CD14-positive monocyte (primary cell): ENCODE data around the gene EXOC1. TPM values are rescaled to one million over a fixed set of nuclear protein-coding genes. Genes with fewer than 3 reads are reported as not detected.

ENCODE experiments used
- DNase-seq, 3 donors: peaks; one replicate each; pipeline ENCODE4 v3.0.0-alpha.2; 2011 to 2022
- H2AFZ ChIP-seq: 2 replicates; pipeline ENCODE4 v1.6.0; 2012; ENCODE audit warnings: mild to moderate bottlenecking, low read depth, low read length, inconsistent platforms; ENCODE audit not compliant: insufficient read depth, poor library complexity, severe bottlenecking
- H3K27ac ChIP-seq, 2 donors: 1 replicate in 1 of 2; 2 replicates in 1 of 2; pipeline ENCODE4 v1.5.1; 2012 to 2013; ENCODE audit warnings: low read length in 2 of 2, control low read depth in 1 of 2, inconsistent platforms in 1 of 2, low read depth in 1 of 2, mild to moderate bottlenecking in 1 of 2
- H3K27me3 ChIP-seq, 2 donors: one replicate each; pipeline versions ENCODE4 v1.6.0 to v1.6.1; 2011 to 2013; ENCODE audit warnings: low read length in 2 of 2; ENCODE audit not compliant: control insufficient read depth in 2 of 2, insufficient read depth in 2 of 2
- H3K36me3 ChIP-seq, 2 donors: replicated peaks in 1 of 2; 1 replicate in 1 of 2; 2 replicates in 1 of 2; pipeline versions ENCODE4 v1.5.1 to v1.6.1; 2012 to 2013; ENCODE audit warnings: low read length in 2 of 2, control low read depth in 1 of 2, inconsistent platforms in 1 of 2, mild to moderate bottlenecking in 1 of 2; ENCODE audit not compliant: insufficient read depth in 2 of 2, control insufficient read depth in 1 of 2
- H3K4me1 ChIP-seq, 2 donors: 1 replicate in 1 of 2; 2 replicates in 1 of 2; pipeline versions ENCODE4 v1.5.1 to v1.6.1; 2012 to 2013; ENCODE audit warnings: low read length in 2 of 2, control low read depth in 1 of 2, inconsistent platforms in 1 of 2, mild to moderate bottlenecking in 1 of 2, moderate library complexity in 1 of 2; ENCODE audit not compliant: insufficient read depth in 2 of 2, control insufficient read depth in 1 of 2
- H3K4me2 ChIP-seq: replicated peaks from 2 replicates; pipeline ENCODE3; 2012; ENCODE audit warnings: low read length, moderate library complexity, mild to moderate bottlenecking; ENCODE audit not compliant: poor library complexity, severe bottlenecking; ENCODE audit errors: extremely low read depth
- H3K4me3 ChIP-seq, 3 experiments: fragments of 200-600 bp in 1 of 3; sonication (generic) in 1 of 3; replicated peaks in 1 of 3; 1 replicate in 2 of 3; 2 replicates in 1 of 3; pipeline ENCODE4 v1.5.1; 2011 to 2013; ENCODE audit warnings: low read length in 3 of 3, mild to moderate bottlenecking in 3 of 3, control low read depth in 2 of 3, low read depth in 2 of 3, inconsistent platforms in 1 of 3, moderate library complexity in 1 of 3
- H3K79me2 ChIP-seq: 2 replicates; pipeline ENCODE4 v1.6.0; 2012; ENCODE audit warnings: mild to moderate bottlenecking, control low read depth, inconsistent platforms, low read length, moderate library complexity; ENCODE audit not compliant: insufficient read depth
- H3K9ac ChIP-seq: 2 replicates; pipeline ENCODE4 v1.6.0; 2017; ENCODE audit warnings: low read length, mild to moderate bottlenecking; ENCODE audit not compliant: insufficient read depth, poor library complexity, severe bottlenecking
- H3K9me3 ChIP-seq, 2 donors: replicated peaks in 1 of 2; 1 replicate in 1 of 2; 2 replicates in 1 of 2; pipeline versions ENCODE4 v1.5.1 to v1.6.1; 2012 to 2013; ENCODE audit warnings: low read length in 2 of 2, control low read depth in 1 of 2; ENCODE audit not compliant: control insufficient read depth in 1 of 2, insufficient read depth in 1 of 2
- H4K20me1 ChIP-seq: 2 replicates; pipeline ENCODE4 v1.6.0; 2012; ENCODE audit warnings: mild to moderate bottlenecking, low read length, control low read depth, moderate library complexity; ENCODE audit not compliant: insufficient read depth
- H3K27ac Mint-ChIP-seq, 7 donors: one replicate each; pipeline ENCODE4 v1.8.0; 2020; ENCODE audit warnings: mild to moderate bottlenecking in 7 of 7, mixed read lengths in 7 of 7, moderate library complexity in 6 of 7, inconsistent platforms in 2 of 7
- H3K27me3 Mint-ChIP-seq, 3 donors: one replicate each; pipeline ENCODE4 v1.8.0; 2021 to 2022; ENCODE audit warnings: low read depth in 3 of 3, mild to moderate bottlenecking in 3 of 3, mixed read lengths in 3 of 3, moderate library complexity in 3 of 3, inconsistent platforms in 1 of 3
- H3K36me3 Mint-ChIP-seq, 2 donors: one replicate each; pipeline ENCODE4 v1.8.0; 2020; ENCODE audit warnings: mixed read lengths in 2 of 2, inconsistent platforms in 1 of 2, mild to moderate bottlenecking in 1 of 2
- H3K4me1 Mint-ChIP-seq: one replicate; pipeline ENCODE4 v1.8.0; 2020; ENCODE audit warnings: mild to moderate bottlenecking, mixed read lengths
- H3K4me3 Mint-ChIP-seq, 2 donors: one replicate each; pipeline ENCODE4 v1.8.0; 2020; ENCODE audit warnings: mild to moderate bottlenecking in 2 of 2, mixed read lengths in 2 of 2, moderate library complexity in 1 of 2
- H3K9me3 Mint-ChIP-seq, 7 donors: one replicate each; pipeline ENCODE4 v1.8.0; 2020 to 2022; ENCODE audit warnings: mixed read lengths in 7 of 7, mild to moderate bottlenecking in 6 of 7, moderate library complexity in 6 of 7, inconsistent platforms in 2 of 7
- WGBS: methylation state at CpG from one replicate; pipeline ENCODE4 v1.1.5; 2013; ENCODE audit warnings: missing lambda C conversion rate; ENCODE audit not compliant: insufficient coverage; 5-methylcytosine and 5-hydroxymethylcytosine counted together
- intact Hi-C, 2 donors: fragments of 100-400 bp; cut with micrococcal nuclease; formaldehyde crosslinking; loops; one replicate each; pipeline versions ENCODE4 v1.15.0 to v1.15.1; 2023
- polyA plus RNA-seq, 3 donors: library from polyadenylated mRNA; depleted of rRNA in 1 of 3; unstranded in 2 of 3; stranded (reverse) in 1 of 3; fragments of 300-500 nt in 2 of 3; fragments of >200 nt in 1 of 3; fragmentation: Illumina TruSeq in 2 of 3; gene quantifications; 1 replicate in 2 of 3; 2 replicates in 1 of 3; pipeline ENCODE4 v1.2.3, GENCODE V29; 2012 to 2021
- TF ChIP-seq, protein P1 (sequence below): fragments of 200-600 bp; IDR thresholded peaks from one replicate; pipeline ENCODE4 v1.8.0; 2022; ENCODE audit warnings: antibody characterized with exemption, mild to moderate bottlenecking

Gene EXOC1
- polyA plus RNA-seq, 3 donors, result 13.7 to 22.9 (median 21.2) TPM

DNA sequence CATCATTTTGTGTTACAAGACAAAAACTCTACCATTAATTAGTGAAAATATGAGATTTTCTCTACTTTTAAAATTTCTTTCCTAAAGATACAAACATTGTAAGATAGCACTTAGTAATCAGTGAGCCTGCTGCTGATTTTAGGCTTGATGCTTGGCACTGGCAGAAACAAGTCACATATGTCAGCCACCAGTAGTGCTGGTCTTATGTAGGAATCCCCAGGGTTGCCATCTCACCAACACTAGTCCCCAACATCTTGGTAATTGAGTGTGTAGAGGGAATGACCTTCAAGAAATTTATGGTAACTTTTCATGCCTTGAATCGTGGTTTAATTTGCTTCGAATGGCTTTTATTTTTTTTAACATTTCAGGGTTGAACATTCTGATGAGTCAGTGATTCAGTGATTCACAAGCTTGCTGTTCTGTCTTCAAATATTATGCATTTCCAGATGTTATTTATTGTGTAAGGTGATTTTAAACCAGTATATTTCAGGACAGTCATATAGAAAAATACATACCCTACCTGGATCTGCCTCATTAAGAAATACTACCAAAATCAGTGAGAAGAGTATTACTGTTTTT is 11.9 kb downstream of the EXOC1 start:
- no peaks in the 10 kb centered on the region for H3K27me3 ChIP-seq
- no peak overlapping the region for H3K9ac ChIP-seq
- no peaks in the 10 kb centered on the region for H3K9me3 Mint-ChIP-seq
- intact Hi-C loops, result no loop called here
- no peak overlapping the region for H3K4me3 ChIP-seq
- WGBS, result 100% methylated on average over 1 of the region's 2 CpGs
- H3K4me1 ChIP-seq, result peaks cover 2 to 13% of the 10 kb centered on the region in 2 donors
- no peaks in the 10 kb centered on the region for H3K79me2 ChIP-seq
- no peak overlapping the region for H3K4me2 ChIP-seq
- peak overlapping the region in 1 of 2 donors; percentile 71 for H3K27ac ChIP-seq
- H3K9me3 ChIP-seq, result no peaks in the 10 kb centered on the region
- DNase-seq, result peak; percentile 2 to 22 (median 14)
- peak overlapping the region; percentile 2 to 90 (median 71) for H3K27ac Mint-ChIP-seq
- peaks cover 68 to 76% of the 10 kb centered on the region in 2 donors for H3K36me3 ChIP-seq
- H3K4me3 Mint-ChIP-seq, result no peak overlapping the region
- peaks cover 62 to 71% of the 10 kb centered on the region in 2 donors for H3K36me3 Mint-ChIP-seq
- TF ChIP-seq, protein P1, sequence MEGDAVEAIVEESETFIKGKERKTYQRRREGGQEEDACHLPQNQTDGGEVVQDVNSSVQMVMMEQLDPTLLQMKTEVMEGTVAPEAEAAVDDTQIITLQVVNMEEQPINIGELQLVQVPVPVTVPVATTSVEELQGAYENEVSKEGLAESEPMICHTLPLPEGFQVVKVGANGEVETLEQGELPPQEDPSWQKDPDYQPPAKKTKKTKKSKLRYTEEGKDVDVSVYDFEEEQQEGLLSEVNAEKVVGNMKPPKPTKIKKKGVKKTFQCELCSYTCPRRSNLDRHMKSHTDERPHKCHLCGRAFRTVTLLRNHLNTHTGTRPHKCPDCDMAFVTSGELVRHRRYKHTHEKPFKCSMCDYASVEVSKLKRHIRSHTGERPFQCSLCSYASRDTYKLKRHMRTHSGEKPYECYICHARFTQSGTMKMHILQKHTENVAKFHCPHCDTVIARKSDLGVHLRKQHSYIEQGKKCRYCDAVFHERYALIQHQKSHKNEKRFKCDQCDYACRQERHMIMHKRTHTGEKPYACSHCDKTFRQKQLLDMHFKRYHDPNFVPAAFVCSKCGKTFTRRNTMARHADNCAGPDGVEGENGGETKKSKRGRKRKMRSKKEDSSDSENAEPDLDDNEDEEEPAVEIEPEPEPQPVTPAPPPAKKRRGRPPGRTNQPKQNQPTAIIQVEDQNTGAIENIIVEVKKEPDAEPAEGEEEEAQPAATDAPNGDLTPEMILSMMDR, result no peak
- peaks cover 4% of the 10 kb centered on the region for H4K20me1 ChIP-seq
- H3K27me3 Mint-ChIP-seq, result no peaks in the 10 kb centered on the region
- H2AFZ ChIP-seq, result no peak overlapping the region
- peaks cover 22% of the 10 kb centered on the region for H3K4me1 Mint-ChIP-seq

DNA sequence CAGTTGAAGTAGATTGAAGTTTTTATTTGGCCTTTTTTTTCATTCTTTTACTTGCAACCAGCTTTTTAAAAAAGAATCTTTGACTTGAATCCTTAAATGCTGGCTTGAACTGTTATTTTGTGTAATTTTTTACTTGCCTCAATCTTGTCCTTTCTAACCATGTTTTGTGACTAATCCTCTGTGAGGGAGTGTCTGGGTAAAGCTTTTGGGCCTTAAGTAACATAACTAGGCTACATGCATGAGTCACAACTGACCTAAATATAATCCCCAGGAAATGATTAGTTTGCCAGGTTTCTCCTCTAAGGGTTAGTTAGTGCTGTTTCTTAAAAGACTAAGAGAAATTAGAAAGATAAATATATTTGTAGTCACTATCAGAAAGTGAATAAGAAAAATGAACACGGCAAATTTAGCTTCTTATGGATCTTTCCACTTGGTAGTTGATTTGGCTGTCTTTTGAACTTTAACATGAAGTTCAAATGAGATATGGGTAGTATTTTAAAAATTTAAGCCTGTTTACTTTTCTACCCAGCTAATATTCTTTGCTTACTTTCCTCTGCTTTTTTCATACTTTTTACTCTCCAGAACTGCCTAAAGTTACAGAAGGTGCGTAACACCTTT is 13.0 kb downstream of the EXOC1 start:
- Histone ChIP-seq H3K36me3 (peaks cover 69 to 76% of the 10 kb centered on the region in 2 donors), H3K79me2 (no peaks in the 10 kb centered on the region), H4K20me1 (no peaks in the 10 kb centered on the region), H3K9ac (no peak overlapping the region), H2AFZ (no peak overlapping the region), H3K4me3 (no peak overlapping the region), H3K27ac (peak overlapping the region in 1 of 2 donors; percentile 71), H3K27me3 (no peaks in the 10 kb centered on the region), H3K9me3 (no peaks in the 10 kb centered on the region), H3K4me1 (peaks cover 2 to 13% of the 10 kb centered on the region in 2 donors), H3K4me2 (no peak overlapping the region)
- Mint-ChIP-seq H3K36me3 (peaks cover 62 to 72% of the 10 kb centered on the region in 2 donors), H3K27ac (peak overlapping the region; percentile 65 to 90 (median 86)), H3K4me1 (peaks cover 22% of the 10 kb centered on the region), H3K9me3 (no peaks in the 10 kb centered on the region), H3K27me3 (no peaks in the 10 kb centered on the region), H3K4me3 (no peak overlapping the region)
- no CpG with 5 or more reads among the region's 2 CpGs for WGBS
- DNase-seq, result peak; percentile 58 to 83 (median 77)
- TF ChIP-seq, protein P1, result no peak
- intact Hi-C loops, result no loop called here
